OCI-LY1 (cell line): ENCODE results near the gene ADAD2.

Experiments
- H2AFZ ChIP-seq: fragments of 200-600 bp; sonication (generic), shearing (Covaris generic); 2 replicates; pipeline ENCODE4 v1.6.0; 2014; ENCODE audit warnings: antibody characterized with exemption, mild to moderate bottlenecking, low read length
- H3F3A ChIP-seq: fragments of 200-600 bp; sonication (generic), shearing (Covaris generic); 2 replicates; pipeline ENCODE4 v1.6.0; 2014; ENCODE audit warnings: mild to moderate bottlenecking, antibody characterized with exemption, low read length, moderate library complexity; ENCODE audit not compliant: insufficient read depth
- H3K27ac ChIP-seq: fragments of 200-600 bp; sonication (generic); 2 replicates; pipeline ENCODE4 v1.5.1; 2014; ENCODE audit warnings: low read length, mixed run types, mild to moderate bottlenecking, low read depth; ENCODE audit not compliant: poor library complexity, severe bottlenecking
- H3K27me3 ChIP-seq: fragments of 200-600 bp; sonication (generic); 2 replicates; pipeline ENCODE4 v1.6.0; 2014; ENCODE audit warnings: antibody characterized with exemption, mild to moderate bottlenecking, low read length, moderate library complexity; ENCODE audit not compliant: insufficient read depth
- H3K36me3 ChIP-seq: fragments of 200-600 bp; sonication (generic); 2 replicates; pipeline ENCODE4 v1.6.1; 2014; ENCODE audit warnings: mild to moderate bottlenecking, antibody characterized with exemption, low read length, moderate library complexity, mixed read lengths; ENCODE audit not compliant: insufficient read depth
- H3K4me1 ChIP-seq: fragments of 200-600 bp; sonication (generic); 2 replicates; pipeline ENCODE4 v1.5.1; 2014; ENCODE audit warnings: mild to moderate bottlenecking, low read length, moderate library complexity; ENCODE audit not compliant: insufficient read depth, severe bottlenecking
- H3K4me2 ChIP-seq: fragments of 200-600 bp; sonication (generic), shearing (Covaris generic); 2 replicates; pipeline ENCODE4 v1.6.1; 2014; ENCODE audit warnings: low read length
- H3K4me3 ChIP-seq: fragments of 200-600 bp; sonication (generic); 2 replicates; pipeline ENCODE4 v1.5.1; 2014; ENCODE audit warnings: low read length, low read depth, mild to moderate bottlenecking, mixed read lengths; ENCODE audit not compliant: poor library complexity, severe bottlenecking
- H3K79me2 ChIP-seq: fragments of 200-600 bp; shearing (Covaris generic); 2 replicates; pipeline ENCODE4 v1.6.1; 2016; ENCODE audit warnings: mixed run types, low read length, mixed read lengths; ENCODE audit not compliant: insufficient read depth
- H3K9ac ChIP-seq: fragments of 200-600 bp; sonication (generic), shearing (Covaris generic); 2 replicates; pipeline ENCODE4 v1.6.1; 2014; ENCODE audit warnings: mild to moderate bottlenecking, low read length, mixed read lengths
- H3K9me2 ChIP-seq: fragments of 200-600 bp; sonication (generic), shearing (Covaris generic); 2 replicates; pipeline ENCODE4 v1.6.1; 2014; ENCODE audit warnings: low read depth, mild to moderate bottlenecking, low read length, mixed read lengths
- H3K9me3 ChIP-seq: fragments of 200-600 bp; shearing (Covaris generic); 2 replicates; pipeline ENCODE4 v1.6.1; 2014; ENCODE audit warnings: low read length, mixed read lengths
- H4K20me1 ChIP-seq: fragments of 200-600 bp; sonication (generic), shearing (Covaris generic); 2 replicates; pipeline ENCODE4 v1.6.0; 2016; ENCODE audit warnings: mild to moderate bottlenecking, low read length; ENCODE audit not compliant: insufficient read depth
- EZH2 ChIP-seq: fragments of 200-600 bp; sonication (generic), shearing (Covaris generic); IDR thresholded peaks from 2 replicates; pipeline ENCODE4 v1.8.0; 2017; ENCODE audit warnings: borderline replicate concordance, mixed run types, mild to moderate bottlenecking, antibody characterized with exemption, low read length, moderate library complexity, mixed read lengths
- TF ChIP-seq, protein P1 (sequence below): fragments of 200-600 bp; sonication (generic), shearing (Covaris generic); IDR thresholded peaks from 2 replicates; pipeline ENCODE4 v1.5.1; 2017; ENCODE audit warnings: mild to moderate bottlenecking, antibody characterized with exemption, low read length, moderate library complexity, mixed read lengths

Gene ADAD2

DNA sequence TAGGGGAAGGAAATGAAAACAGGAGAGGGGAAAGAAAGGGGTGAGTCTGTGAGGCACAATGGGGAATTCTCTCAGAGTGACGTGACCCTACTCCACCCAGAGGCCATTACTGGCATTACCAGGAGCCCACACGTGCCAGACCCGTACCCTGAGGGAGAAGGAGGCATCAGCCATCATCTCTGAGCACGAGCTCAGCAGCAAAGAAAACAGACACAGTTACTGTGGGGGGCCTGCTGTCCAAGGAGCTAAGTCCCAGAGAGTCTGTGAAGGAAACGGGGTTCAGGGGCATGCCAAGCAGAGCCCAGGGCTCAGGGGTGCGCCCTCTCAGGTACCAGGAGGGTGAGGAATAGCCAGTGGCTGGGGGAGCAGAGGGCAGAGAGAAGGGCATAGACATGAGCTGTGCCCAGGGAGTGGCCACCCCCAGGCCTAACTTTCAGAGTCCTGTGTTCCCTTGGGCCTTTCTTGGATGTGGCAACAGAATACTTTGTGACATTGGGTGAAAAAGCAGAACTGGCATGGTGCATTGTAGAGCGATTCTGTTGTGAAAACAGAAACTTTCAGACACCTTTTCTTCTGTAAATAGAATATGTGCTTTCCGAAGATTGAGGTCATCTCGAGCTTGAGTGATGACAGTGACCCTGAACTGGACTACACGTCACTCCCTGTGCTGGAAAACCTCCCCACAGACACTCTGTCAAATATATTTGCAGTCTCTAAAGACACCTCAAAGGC, 15.4 kb upstream of the ADAD2 start:
- Histone ChIP-seq H3K9me3 (no peaks in the 10 kb centered on the region), H3K79me2 (no peaks in the 10 kb centered on the region), H3K36me3 (peaks cover 30% of the 10 kb centered on the region), H4K20me1 (no peaks in the 10 kb centered on the region), H3K4me1 (no peaks in the 10 kb centered on the region), H3F3A (no peaks in the 10 kb centered on the region), H3K27me3 (no peaks in the 10 kb centered on the region), H3K4me3 (no peak overlapping the region), H3K4me2 (no peak overlapping the region), H3K9ac (no peak overlapping the region), H3K9me2 (no peaks in the 10 kb centered on the region), H2AFZ (no peak overlapping the region), H3K27ac (no peak overlapping the region)
- TF ChIP-seq, protein P1, sequence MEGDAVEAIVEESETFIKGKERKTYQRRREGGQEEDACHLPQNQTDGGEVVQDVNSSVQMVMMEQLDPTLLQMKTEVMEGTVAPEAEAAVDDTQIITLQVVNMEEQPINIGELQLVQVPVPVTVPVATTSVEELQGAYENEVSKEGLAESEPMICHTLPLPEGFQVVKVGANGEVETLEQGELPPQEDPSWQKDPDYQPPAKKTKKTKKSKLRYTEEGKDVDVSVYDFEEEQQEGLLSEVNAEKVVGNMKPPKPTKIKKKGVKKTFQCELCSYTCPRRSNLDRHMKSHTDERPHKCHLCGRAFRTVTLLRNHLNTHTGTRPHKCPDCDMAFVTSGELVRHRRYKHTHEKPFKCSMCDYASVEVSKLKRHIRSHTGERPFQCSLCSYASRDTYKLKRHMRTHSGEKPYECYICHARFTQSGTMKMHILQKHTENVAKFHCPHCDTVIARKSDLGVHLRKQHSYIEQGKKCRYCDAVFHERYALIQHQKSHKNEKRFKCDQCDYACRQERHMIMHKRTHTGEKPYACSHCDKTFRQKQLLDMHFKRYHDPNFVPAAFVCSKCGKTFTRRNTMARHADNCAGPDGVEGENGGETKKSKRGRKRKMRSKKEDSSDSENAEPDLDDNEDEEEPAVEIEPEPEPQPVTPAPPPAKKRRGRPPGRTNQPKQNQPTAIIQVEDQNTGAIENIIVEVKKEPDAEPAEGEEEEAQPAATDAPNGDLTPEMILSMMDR, result peak; percentile 60
- no peak for TF ChIP-seq EZH2

DNA sequence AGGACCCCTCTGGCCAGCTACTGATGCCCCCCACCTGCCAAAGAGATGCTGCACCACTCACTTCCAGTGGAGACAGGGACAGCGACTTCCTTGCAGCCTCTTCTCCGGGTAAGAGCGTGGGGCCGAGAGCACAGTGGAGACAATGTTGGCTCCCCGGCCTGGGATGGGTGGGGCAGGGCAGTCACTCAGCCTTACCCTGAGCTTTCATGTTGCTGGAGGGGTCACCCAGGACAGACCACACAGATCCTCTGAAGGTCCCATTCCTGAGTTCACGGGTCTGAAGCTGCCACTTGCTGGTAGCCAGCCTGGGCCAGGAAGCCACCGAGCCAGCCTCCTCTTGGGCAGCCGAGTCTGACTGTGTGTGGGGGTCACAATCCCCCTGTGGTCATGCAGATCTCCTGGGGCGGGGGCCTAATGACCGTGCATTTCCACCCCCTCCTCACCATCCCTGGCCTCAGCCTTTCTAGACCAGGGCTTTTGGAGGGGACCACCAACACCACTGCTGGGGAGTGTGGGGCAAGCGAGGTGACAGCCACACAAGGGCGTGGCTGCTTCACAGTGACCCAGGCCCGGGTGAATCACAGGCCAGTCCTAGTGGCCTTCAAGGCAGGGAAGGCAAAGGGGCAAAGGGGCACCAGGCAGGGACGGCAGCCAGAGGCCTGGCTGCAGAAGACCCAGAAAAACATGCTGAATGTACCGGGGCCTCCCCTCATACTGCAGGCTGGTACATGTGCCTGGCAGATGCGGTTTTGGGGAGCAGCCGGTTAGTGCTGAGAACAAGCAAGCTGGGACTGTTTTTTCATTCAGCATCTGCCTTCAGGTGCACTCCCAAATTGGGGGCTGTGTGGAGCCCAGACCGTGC, 14.5 kb upstream of the ADAD2 start:
- no peak overlapping the region for H3K9ac ChIP-seq
- no peaks in the 10 kb centered on the region for H3K27me3 ChIP-seq
- no peak for TF ChIP-seq EZH2
- TF ChIP-seq, protein P1, result no peak
- no peaks in the 10 kb centered on the region for H3K9me2 ChIP-seq
- H3K36me3 ChIP-seq, result peaks cover 39% of the 10 kb centered on the region
- no peaks in the 10 kb centered on the region for H3K9me3 ChIP-seq
- no peaks in the 10 kb centered on the region for H3K4me1 ChIP-seq
- no peaks in the 10 kb centered on the region for H3K79me2 ChIP-seq
- no peak overlapping the region for H3K4me2 ChIP-seq
- H4K20me1 ChIP-seq, result no peaks in the 10 kb centered on the region
- no peak overlapping the region for H2AFZ ChIP-seq
- no peaks in the 10 kb centered on the region for H3F3A ChIP-seq
- H3K27ac ChIP-seq, result no peak overlapping the region
- H3K4me3 ChIP-seq, result no peak overlapping the region

DNA sequence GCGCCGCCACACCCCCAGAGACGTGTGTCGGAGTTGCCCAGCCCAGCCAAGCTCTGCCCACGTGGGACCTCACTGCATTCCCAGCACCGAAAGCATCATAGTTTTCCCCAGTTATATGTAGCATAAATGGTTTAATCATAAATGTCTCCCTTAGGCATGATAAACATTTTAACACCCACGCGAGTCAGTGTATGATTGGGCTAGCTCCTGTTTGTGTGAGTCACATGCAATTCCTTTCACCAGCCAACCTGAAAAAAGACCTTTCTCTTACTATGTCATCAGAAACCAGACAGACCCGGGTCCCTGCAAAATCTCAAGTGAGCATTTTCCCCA, 13.2 kb upstream of the ADAD2 start:
- H3K27me3 ChIP-seq, result no peaks in the 10 kb centered on the region
- H3K4me3 ChIP-seq, result no peak overlapping the region
- no peaks in the 10 kb centered on the region for H3K9me2 ChIP-seq
- no peaks in the 10 kb centered on the region for H3K4me1 ChIP-seq
- H3K36me3 ChIP-seq, result peaks cover 51% of the 10 kb centered on the region
- H2AFZ ChIP-seq, result no peak overlapping the region
- no peaks in the 10 kb centered on the region for H4K20me1 ChIP-seq
- TF ChIP-seq EZH2, result no peak
- TF ChIP-seq, protein P1, result no peak
- no peak overlapping the region for H3K4me2 ChIP-seq
- no peaks in the 10 kb centered on the region for H3K79me2 ChIP-seq
- no peak overlapping the region for H3K27ac ChIP-seq
- no peaks in the 10 kb centered on the region for H3F3A ChIP-seq
- H3K9ac ChIP-seq, result no peak overlapping the region
- H3K9me3 ChIP-seq, result no peaks in the 10 kb centered on the region
